HG03558 (cell line): Measurements from ENCODE around the gene ADGRD2.
A peak's percentile ranks its signal among the peaks of the same experiment; 100 is the strongest.
"Not testable (repeated sequence)": the region's sequence is repeated elsewhere in the genome, so short reads cannot be mapped to it uniquely, and the experiment has no call there.

Experiments used
- ATAC-seq: cut with Tn5 transposase; IDR thresholded peaks from one replicate; pipeline ENCODE4 v1.9.1; 2021; ENCODE audit warnings: moderate number of reproducible peaks; ENCODE audit not compliant: unreplicated experiment; ENCODE audit errors: extremely low read depth

The ADGRD2 gene

GRCh38 chr9:124450241-124450924 lies at the start of gene ADGRD2:
Gene ADGRD2 (plus strand): TSS chr9:124450451. CDS start chr9:124451667, 1,216 bp downstream.
- no peak for ATAC-seq

GRCh38 chr9:124403246-124403645 lies 47.0 kb upstream of the ADGRD2 start:
- no peak for ATAC-seq

GRCh38 chr9:124409410-124409809 lies 40.8 kb upstream of the ADGRD2 start:
- ATAC-seq: no peak

GRCh38 chr9:124410321-124410913 lies 39.8 kb upstream of the ADGRD2 start:
- no peak for ATAC-seq

- ATAC-seq: no peak
These were observed 38.6 kb upstream of the ADGRD2 start for GRCh38 chr9:124411514-124412227.

- no peak for ATAC-seq
These were observed 38.0 kb upstream of the ADGRD2 start for GRCh38 chr9:124412228-124412575.

GRCh38 chr9:124414612-124415011 lies 35.6 kb upstream of the ADGRD2 start:
- ATAC-seq: no peak

- ATAC-seq: peak; percentile 49
These were observed 35.0 kb upstream of the ADGRD2 start, which contains the start of gene PSMB7 for GRCh38 chr9:124415102-124415851. Gene PSMB7 (minus strand): TSS chr9:124415442. CDS start chr9:124415425, 17 bp downstream.

- no peak for ATAC-seq
These were observed 34.3 kb upstream of the ADGRD2 start for GRCh38 chr9:124415852-124416484.

GRCh38 chr9:124419832-124420489 lies 30.3 kb upstream of the ADGRD2 start:
- ATAC-seq: no peak

- no peak for ATAC-seq
These were observed 29.2 kb upstream of the ADGRD2 start for GRCh38 chr9:124420991-124421543.

GRCh38 chr9:124423155-124423554 lies 27.1 kb upstream of the ADGRD2 start:
- no peak for ATAC-seq

- no peak for ATAC-seq
These were observed 26.7 kb upstream of the ADGRD2 start for GRCh38 chr9:124423591-124423990.

GRCh38 chr9:124425733-124426132 lies 24.5 kb upstream of the ADGRD2 start:
- ATAC-seq: not testable (repeated sequence)

GRCh38 chr9:124426361-124426760 lies 23.9 kb upstream of the ADGRD2 start:
- no peak for ATAC-seq

GRCh38 chr9:124427281-124427680 lies 23.0 kb upstream of the ADGRD2 start:
- no peak for ATAC-seq

GRCh38 chr9:124428751-124429529 lies 21.3 kb upstream of the ADGRD2 start:
- no peak for ATAC-seq

- no peak for ATAC-seq
These were observed 20.8 kb upstream of the ADGRD2 start for GRCh38 chr9:124429530-124429867.

GRCh38 chr9:124436320-124436719 lies 13.9 kb upstream of the ADGRD2 start:
- no peak for ATAC-seq
